Gastroesophageal sphincter (tissue), 3 donors: ENCODE data around the gene ASIC2.

ENCODE experiments used
- CTCF ChIP-seq, 4 experiments: fragments of 200-600 bp in 2 of 4; fragments of 450-650 bp in 2 of 4; sonication (generic) in 1 of 4; IDR thresholded peaks; one replicate each; pipeline ENCODE4 v1.5.1; 2017 to 2019; ENCODE audit warnings: antibody characterized with exemption in 4 of 4, mild to moderate bottlenecking in 2 of 4, moderate library complexity in 2 of 4
- POLR2A ChIP-seq, 2 donors: fragments of 450-650 bp; IDR thresholded peaks; one replicate each; pipeline ENCODE4 v1.6.1; 2017; ENCODE audit warnings: antibody characterized with exemption in 2 of 2, mild to moderate bottlenecking in 2 of 2, moderate library complexity in 1 of 2

GRCh38 chr17:33272438-33272837, 20.7 kb downstream of the ASIC2 start:
- TF ChIP-seq CTCF (IDR thresholded peaks at IDR 0.05), result no peak
- TF ChIP-seq POLR2A (IDR thresholded peaks at IDR 0.05), result no peak
